Fibroblast of upper back skin (primary cell): ENCODE data around the gene CEL.

ENCODE experiments used
- DNase-seq: peaks from one replicate; pipeline ENCODE4 v3.0.0-alpha.2; 2013

The CEL gene

GRCh38 chr9:133106511-133107244 is 44.9 kb downstream of the CEL start:
- no peak for DNase-seq

- DNase-seq, result no peak
Measured at GRCh38 chr9:133107245-133107722, 45.5 kb downstream of the CEL start.

- DNase-seq, result no peak
Measured at GRCh38 chr9:133107961-133108793, 46.4 kb downstream of the CEL start.

DNA sequence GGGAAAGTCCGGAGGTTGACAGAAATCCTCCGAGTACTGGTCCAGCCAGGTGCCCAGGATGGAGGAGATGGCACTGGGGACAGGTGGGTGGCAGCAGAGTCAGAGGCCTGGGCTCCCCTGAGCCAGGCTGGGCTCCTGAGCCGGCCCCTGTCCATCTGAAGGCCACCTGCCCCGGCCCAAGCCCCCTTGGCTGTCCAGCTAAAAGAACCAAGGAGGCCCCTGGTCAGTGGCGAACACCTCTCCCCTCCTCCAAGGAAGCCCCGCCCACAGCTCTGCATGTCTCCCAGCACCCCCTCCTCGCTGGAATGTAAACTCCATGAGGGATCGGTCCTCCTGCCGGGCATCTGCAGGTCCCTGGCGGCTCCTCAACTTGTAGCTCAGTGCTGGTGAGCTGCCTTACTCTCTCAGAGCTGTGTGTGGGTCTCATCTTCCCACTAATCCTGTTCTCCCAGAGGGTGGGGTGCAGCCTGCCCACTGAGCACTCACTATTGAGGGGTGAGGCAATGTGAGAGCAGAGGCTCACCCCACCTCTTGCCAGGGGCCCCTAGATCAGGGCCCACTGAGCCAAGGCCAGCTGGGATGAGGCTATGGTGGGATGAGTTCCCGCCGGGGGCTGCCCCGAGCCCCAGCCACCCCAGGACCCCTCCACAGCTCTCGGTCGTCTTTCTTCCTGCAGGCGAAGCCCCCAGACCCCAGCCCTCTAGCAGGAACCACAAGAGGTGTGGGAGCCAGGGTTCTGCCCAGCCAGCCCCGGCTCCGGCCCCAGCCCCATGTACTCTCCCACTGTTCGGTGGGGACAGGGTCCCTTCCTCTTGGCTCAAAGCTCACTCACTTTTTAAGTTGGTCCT is 47.2 kb downstream of the CEL start:
- DNase-seq, result no peak

GRCh38 chr9:133109931-133110650 is 48.3 kb downstream of the CEL start:
- no peak for DNase-seq

- no peak for DNase-seq
Measured at GRCh38 chr9:133111808-133112662, 50.3 kb downstream of the CEL start.

DNA sequence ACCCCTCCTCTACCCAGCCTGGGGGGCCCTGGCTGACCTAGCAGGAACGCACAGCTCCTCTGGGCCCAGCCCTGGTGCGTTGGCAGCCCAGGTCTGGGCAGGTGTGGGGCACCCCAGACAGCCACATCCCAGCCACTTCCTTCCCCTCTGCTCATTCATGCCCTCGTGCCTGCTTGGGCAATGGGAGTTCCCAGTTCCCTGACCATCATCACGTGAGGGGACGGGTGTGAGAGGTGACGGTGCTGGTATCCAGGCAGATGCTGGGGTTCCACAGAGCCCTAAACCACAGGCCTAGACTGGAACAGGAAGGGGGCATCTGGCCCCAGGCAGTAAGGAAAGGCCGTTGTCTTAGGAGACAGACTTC is 50.9 kb downstream of the CEL start:
- no peak for DNase-seq

- DNase-seq, result peak; percentile 36
Measured at GRCh38 chr9:133113163-133113948, 51.6 kb downstream of the CEL start.

GRCh38 chr9:133113949-133114885 is 52.4 kb downstream of the CEL start:
- no peak for DNase-seq

DNA sequence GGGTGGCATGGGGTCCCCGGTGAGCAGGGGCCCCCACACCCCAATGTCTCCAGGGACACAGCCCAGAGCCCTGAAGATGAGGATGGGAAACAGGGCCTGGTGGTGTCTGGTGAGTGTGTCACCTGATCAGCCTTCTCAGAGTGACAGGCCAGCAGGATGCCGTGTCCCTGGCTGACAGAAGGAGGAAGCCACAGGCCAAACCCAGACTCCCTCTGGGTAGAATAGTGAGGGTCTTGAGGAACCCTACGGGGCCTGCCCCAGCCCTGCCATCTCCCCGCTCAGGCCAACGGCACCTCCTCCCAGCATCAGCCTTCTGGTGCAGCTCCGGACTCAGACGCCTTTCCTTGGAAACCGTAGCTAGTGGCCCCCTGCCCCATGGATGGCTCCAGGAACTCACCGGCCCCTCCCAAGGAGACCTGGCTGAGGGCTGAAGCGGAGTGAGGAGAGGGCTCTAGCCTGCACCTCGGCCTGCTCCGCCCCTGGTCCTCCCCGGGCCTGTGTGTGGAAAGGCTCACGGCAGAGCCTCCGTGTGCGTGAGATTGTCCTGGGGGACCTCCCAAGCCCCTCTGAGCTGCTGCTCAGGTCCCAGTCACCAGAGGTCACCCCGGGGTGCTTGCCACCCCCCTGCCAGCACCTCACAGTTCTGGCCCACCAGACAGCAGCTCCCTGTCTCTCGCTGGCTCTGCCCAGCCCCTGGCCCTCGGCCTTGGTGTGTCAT is 53.3 kb downstream of the CEL start:
- no peak for DNase-seq

DNA sequence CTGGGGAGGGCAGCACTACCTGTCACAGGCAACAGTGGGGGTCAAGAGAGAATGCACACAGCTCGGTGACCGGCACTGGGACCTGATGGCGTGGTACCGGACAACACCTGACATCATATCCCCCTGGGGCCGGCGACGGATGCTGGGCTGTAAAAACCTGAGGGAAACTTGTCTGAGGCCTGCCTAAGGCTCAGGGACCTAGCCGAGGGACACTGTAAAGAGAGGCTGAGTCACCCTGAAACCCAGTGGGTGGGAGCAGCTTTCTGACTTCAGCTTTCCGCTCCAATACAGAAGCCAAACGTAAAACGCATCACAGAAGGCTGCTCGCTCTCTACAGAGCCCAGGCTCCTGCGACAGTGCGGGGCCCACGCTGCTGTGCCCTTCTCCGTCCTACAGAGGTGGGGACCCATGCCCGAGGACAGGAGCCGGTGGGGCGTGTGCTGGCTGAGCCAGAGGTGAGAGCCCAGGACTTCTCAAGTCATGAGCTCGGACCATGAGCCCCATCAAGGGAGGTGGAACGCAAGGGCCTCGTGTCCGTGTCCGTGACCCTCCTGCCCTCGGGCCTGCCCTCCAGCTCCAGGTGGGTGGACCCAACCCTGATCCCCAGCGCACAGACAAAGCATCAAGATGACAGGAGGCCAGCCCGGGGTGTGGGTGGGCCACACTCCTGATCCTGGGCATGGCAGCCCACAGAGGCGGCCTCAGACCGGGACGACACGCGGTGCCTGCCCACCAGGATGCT is 54.0 kb downstream of the CEL start:
- DNase-seq, result peak; percentile 33

DNA sequence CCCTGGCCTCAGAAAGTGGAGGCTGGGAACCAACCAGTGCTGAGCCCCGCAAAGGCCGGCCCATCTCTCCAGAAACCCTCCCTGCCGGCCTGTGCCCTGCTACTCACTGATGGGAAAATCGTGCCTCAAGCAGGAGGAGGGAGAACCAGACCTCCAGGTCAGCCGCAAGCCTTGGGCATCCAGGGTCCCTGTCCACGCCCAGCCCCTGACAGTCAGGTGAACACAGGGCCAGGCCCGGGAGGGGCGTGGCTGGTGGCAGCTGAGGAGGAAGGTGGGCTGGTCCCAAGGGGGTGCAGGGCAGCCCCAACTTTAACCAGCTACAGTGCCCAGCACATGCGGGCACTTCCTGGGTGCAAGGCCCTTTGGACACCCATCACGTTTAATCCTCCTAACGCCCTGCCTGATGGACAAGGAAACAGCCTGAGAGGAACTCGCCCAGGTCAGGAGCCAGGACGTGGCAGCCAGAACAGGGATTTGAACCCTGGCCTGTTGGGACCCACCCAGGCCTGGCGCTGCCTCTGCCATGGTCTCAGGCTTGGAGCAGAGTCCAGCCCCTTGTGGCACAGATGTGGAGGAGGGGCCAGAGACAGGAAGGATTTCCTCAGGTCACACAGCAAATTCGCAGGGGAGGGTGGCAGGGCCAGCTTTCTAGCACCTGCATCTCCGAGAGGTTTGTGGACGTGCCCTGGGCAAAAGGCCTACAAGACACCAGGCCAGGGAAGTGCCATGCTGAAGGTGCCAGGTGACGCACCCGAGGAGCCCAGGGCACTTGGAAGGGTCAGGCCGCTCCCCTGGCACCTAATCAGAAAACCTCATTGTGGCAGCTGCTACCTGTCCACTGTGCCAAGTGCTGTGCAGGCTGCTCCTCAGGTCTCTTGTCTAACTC is 54.8 kb downstream of the CEL start:
- no peak for DNase-seq

GRCh38 chr9:133117271-133118178 is 55.7 kb downstream of the CEL start:
- DNase-seq, result no peak

DNA sequence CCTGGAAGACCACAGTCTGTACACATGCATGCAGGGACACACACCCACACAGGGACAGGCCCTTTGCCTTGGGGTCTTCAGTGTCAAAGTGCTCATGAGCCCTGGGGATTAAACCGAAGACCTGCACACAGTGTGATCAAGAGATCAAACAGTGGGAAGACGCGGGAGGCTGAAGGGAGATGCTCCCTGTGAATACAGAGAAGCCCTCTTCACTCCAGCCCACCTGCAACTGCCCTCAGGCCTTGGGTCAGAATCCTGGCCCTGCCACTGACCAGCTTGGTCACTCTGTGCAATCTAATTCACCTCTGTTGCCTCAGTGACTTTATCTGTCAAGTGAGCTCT is 56.4 kb downstream of the CEL start:
- DNase-seq, result no peak

- no peak for DNase-seq
Measured at GRCh38 chr9:133118568-133118967, 56.8 kb downstream of the CEL start.
